Measurements from ENCODE around the gene CBY1. TPM values are rescaled to one million over a fixed set of nuclear protein-coding genes. Genes with fewer than 3 reads are reported as not detected.
A peak's percentile ranks its signal among the peaks of the same experiment; 100 is the strongest.

The CBY1 gene
- total and polyA plus RNA-seq, 10 of the 15 experiments (the other 5 are each of a cell fraction or from before 2014, with no cell fraction given), result 7.3 to 18.6 (median 11.9) TPM

GRCh38 chr22:38712486-38713207, 56.2 kb downstream of the CBY1 start:
- H2AFZ ChIP-seq (ENCODE audit: control insufficient read depth, low read depth, low read length), result no peak overlapping the region
- ChIA-PET CTCF (no interaction called here), RAD21 (ENCODE audit: unreplicated experiment) (no interaction called here), POLR2A (interaction anchor here (1.7 kb wide), 1 partner anchor 16 kb away, joined by 4 read pairs; no protein-coding TSS in a partner anchor), SMC1A (ENCODE audit: uncharacterized antibody, unreplicated experiment) (interaction anchor here (1.2 to 1.5 kb wide), 2 partner anchors 12 to 15 kb away, joined by 3 to 5 read pairs; no protein-coding TSS in a partner anchor)
- ATAC-seq (no peak), DNase-seq (ENCODE audit: low read depth, low spot score) (no peak), FAIRE-seq (no peak)
- WGBS (ENCODE audit: insufficient coverage, insufficient replicate concordance, low lambda C conversion rate, missing lambda C conversion rate), result 94% methylated on average over 11 of the region's 11 CpGs
- no peak overlapping the region for H3K9ac ChIP-seq (ENCODE audit: control insufficient read depth, insufficient read depth, low read length)
- H3K4me1 ChIP-seq (ENCODE audit: control insufficient read depth, insufficient read depth, low read length), result peaks cover 17% of the 10 kb centered on the region
- H3K4me3 ChIP-seq, result no peak overlapping the region
- no peaks in the 10 kb centered on the region for H3K9me3 ChIP-seq (replicated peaks; ENCODE audit: control insufficient read depth, insufficient read depth, low read length)
- H3K27me3 ChIP-seq (replicated peaks in 1 of 2; ENCODE audit: control insufficient read depth in 2 of 2, insufficient read depth in 2 of 2, low read length in 1 of 2), result no peaks in the 10 kb centered on the region
- intact Hi-C loops (cut with micrococcal nuclease; ENCODE audit: unreplicated experiment) (no loop called here), in situ Hi-C loops (cut with MboI) (no loop called here)
- H3K4me2 ChIP-seq (ENCODE audit: control insufficient read depth, insufficient read depth), result peak overlapping the region; percentile 8; the same call in 1 of the 2 replicates
- TF ChIP-seq BCL11A (IDR thresholded peaks at IDR 0.05; ENCODE audit: low read depth, low read length) (no peak), RAD51 (IDR thresholded peaks at IDR 0.05) (no peak), TCF12 (IDR thresholded peaks at IDR 0.05; ENCODE audit: low read depth, low read length) (no peak)
- peaks cover 71% of the 10 kb centered on the region for H3K79me2 ChIP-seq (ENCODE audit: control insufficient read depth, insufficient read depth, low read length)
- H4K20me1 ChIP-seq (ENCODE audit: control insufficient read depth, insufficient read depth), result peaks cover 24% of the 10 kb centered on the region
- peaks cover 21 to 32% of the 10 kb centered on the region in 2 experiments for H3K36me3 ChIP-seq (ENCODE audit: control insufficient read depth in 2 of 2, insufficient read depth in 2 of 2, low read length in 1 of 2)
- BruUV-seq (replicated peaks), result no TSS peak
- no peak overlapping the region for H3K27ac ChIP-seq (ENCODE audit: control insufficient read depth, insufficient read depth)

- Histone ChIP-seq H4K20me1 (ENCODE audit: control insufficient read depth, insufficient read depth) (peaks cover 17% of the 10 kb centered on the region), H3K9me3 (replicated peaks; ENCODE audit: control insufficient read depth, insufficient read depth, low read length) (no peaks in the 10 kb centered on the region), H3K4me1 (ENCODE audit: control insufficient read depth, insufficient read depth, low read length) (peaks cover 6% of the 10 kb centered on the region; the same call in 1 of the 2 replicates), H3K79me2 (ENCODE audit: control insufficient read depth, insufficient read depth, low read length) (peaks cover 58% of the 10 kb centered on the region), H3K4me3 (no peak overlapping the region), H3K9ac (ENCODE audit: control insufficient read depth, insufficient read depth, low read length) (no peak overlapping the region), H3K27ac (ENCODE audit: control insufficient read depth, insufficient read depth) (no peak overlapping the region), H3K4me2 (ENCODE audit: control insufficient read depth, insufficient read depth) (no peak overlapping the region), H2AFZ (ENCODE audit: control insufficient read depth, low read depth, low read length) (no peak overlapping the region), H3K36me3 (ENCODE audit: control insufficient read depth in 2 of 2, insufficient read depth in 2 of 2, low read length in 1 of 2) (peaks cover 26 to 32% of the 10 kb centered on the region in 2 experiments), H3K27me3 (replicated peaks in 1 of 2; ENCODE audit: control insufficient read depth in 2 of 2, insufficient read depth in 2 of 2, low read length in 1 of 2) (no peaks in the 10 kb centered on the region)
- TF ChIP-seq TCF12 (IDR thresholded peaks at IDR 0.05; ENCODE audit: low read depth, low read length), result no peak
- TF ChIP-seq MTA3 (IDR thresholded peaks at IDR 0.05; ENCODE audit: borderline replicate concordance, low read length), result no peak
- TF ChIP-seq PAX5 (IDR thresholded peaks at IDR 0.05; ENCODE audit: borderline replicate concordance, low read depth, low read length), result no peak
- TF ChIP-seq ATF2 (IDR thresholded peaks at IDR 0.05; ENCODE audit: low read length), result no peak
- TF ChIP-seq HDGF (IDR thresholded peaks at IDR 0.05), result no peak
- WGBS (ENCODE audit: insufficient coverage, insufficient replicate concordance, low lambda C conversion rate, missing lambda C conversion rate), result 91% methylated on average over 8 of the region's 8 CpGs
- ChIA-PET RAD21 (ENCODE audit: unreplicated experiment) (interaction anchor here (0.8 to 1.2 kb wide), 2 partner anchors 8 to 14 kb away, joined by 3 read pairs; partner anchors contain the start of gene GTPBP1), SMC1A (ENCODE audit: uncharacterized antibody, unreplicated experiment) (no interaction called here), CTCF (interaction anchor here (2.6 kb wide), 1 partner anchor 11 kb away, joined by 7 read pairs; no protein-coding TSS in a partner anchor), POLR2A (interaction anchor here (1.0 kb wide), 1 partner anchor 15 kb away, joined by 5 read pairs; no protein-coding TSS in a partner anchor)
- in situ Hi-C loops (cut with MboI), result no loop called here
- DNase-seq (ENCODE audit: low read depth, low spot score) (no peak), FAIRE-seq (no peak), ATAC-seq (no peak)
- intact Hi-C loops (cut with micrococcal nuclease; ENCODE audit: unreplicated experiment), result no loop called here
- BruUV-seq (replicated peaks), result no TSS peak
Measured at GRCh38 chr22:38713921-38714320, 57.5 kb downstream of the CBY1 start.
